Lung (tissue), 12 donors: Measurements from ENCODE around the gene CD22. TPM values are rescaled to one million over a fixed set of nuclear protein-coding genes. Genes with fewer than 3 reads are reported as not detected.

Experiments used
- ATAC-seq: fragments of 200-7000 bp; cut with Tn5 transposase; one replicate; pipeline ENCODE4 v1.9.1; 2020; ENCODE audit warnings: moderate number of reproducible peaks; ENCODE audit not compliant: insufficient read depth, low FRiP score
- DNase-seq, 3 donors: peaks; one replicate each; pipeline ENCODE4 v3.0.0-alpha.2; 2013 to 2017
- H3K27ac ChIP-seq, 2 donors: one replicate each; pipeline ENCODE4 v1.5.1; 2013; ENCODE audit warnings: mild to moderate bottlenecking in 2 of 2, moderate library complexity in 2 of 2, control low read depth in 1 of 2, inconsistent platforms in 1 of 2, low read depth in 1 of 2, low read length in 1 of 2
- H3K27me3 ChIP-seq, 3 donors: one replicate each; pipeline ENCODE4 v1.5.1; 2013; ENCODE audit warnings: low read length in 2 of 3; ENCODE audit not compliant: control insufficient read depth in 3 of 3, insufficient read depth in 3 of 3
- H3K36me3 ChIP-seq, 4 donors: one replicate each; pipeline ENCODE4 v1.5.1; 2013; ENCODE audit warnings: low read length in 4 of 4, mild to moderate bottlenecking in 1 of 4, moderate library complexity in 1 of 4; ENCODE audit not compliant: control insufficient read depth in 4 of 4, insufficient read depth in 4 of 4
- H3K4me1 ChIP-seq, 5 donors: one replicate each; pipeline ENCODE4 v1.5.1; 2013; ENCODE audit warnings: low read length in 5 of 5, mild to moderate bottlenecking in 2 of 5, moderate library complexity in 1 of 5; ENCODE audit not compliant: control insufficient read depth in 5 of 5, insufficient read depth in 5 of 5
- H3K4me3 ChIP-seq: one replicate; pipeline ENCODE4 v1.5.1; 2013; ENCODE audit warnings: mild to moderate bottlenecking, control low read depth, moderate library complexity
- H3K9ac ChIP-seq, 2 donors: one replicate each; pipeline ENCODE4 v1.5.1; 2013; ENCODE audit warnings: low read length in 2 of 2, control low read depth in 1 of 2; ENCODE audit not compliant: insufficient read depth in 1 of 2
- H3K9me3 ChIP-seq, 4 donors: one replicate each; pipeline ENCODE4 v1.5.1; 2013; ENCODE audit warnings: low read length in 3 of 4, mild to moderate bottlenecking in 1 of 4, moderate library complexity in 1 of 4; ENCODE audit not compliant: control insufficient read depth in 4 of 4, insufficient read depth in 3 of 4
- WGBS, 2 donors: extraction: QIAGEN DNeasy Blood & Tissue Kit; methylation state at CpG; one replicate each; pipeline ENCODE4 v1.1.7; 2013; 5-methylcytosine and 5-hydroxymethylcytosine counted together
- polyA plus RNA-seq, 2 donors: library from polyadenylated mRNA; stranded (reverse); fragments of 200-250 nt; gene quantifications; one replicate each; pipeline ENCODE4 v1.2.1, GENCODE V29; 2013
- total RNA-seq, 2 donors: library from RNA; depleted of rRNA in 1 of 2; stranded (reverse); fragments of >200 nt in 1 of 2; gene quantifications; one replicate each; pipeline ENCODE4 v1.2.1, GENCODE V29; 2014 to 2021
- TF ChIP-seq, protein P1 (sequence below): IDR thresholded peaks from 2 replicates; pipeline ENCODE4 v1.5.1; 2012; ENCODE audit warnings: mild to moderate bottlenecking; ENCODE audit errors: control extremely low read depth, extremely low read depth
- donor health status: control.
- donor health status: control.
- donor health status: Bipolar disorder and iron deficiency.
- donor health status: healthy.
- donor health status: DM: yes; HTN: yes; CAD: no.

CD22 gene
- total and polyA plus RNA-seq, 4 donors, result 4.7 to 53.8 (median 30.7) TPM

DNA sequence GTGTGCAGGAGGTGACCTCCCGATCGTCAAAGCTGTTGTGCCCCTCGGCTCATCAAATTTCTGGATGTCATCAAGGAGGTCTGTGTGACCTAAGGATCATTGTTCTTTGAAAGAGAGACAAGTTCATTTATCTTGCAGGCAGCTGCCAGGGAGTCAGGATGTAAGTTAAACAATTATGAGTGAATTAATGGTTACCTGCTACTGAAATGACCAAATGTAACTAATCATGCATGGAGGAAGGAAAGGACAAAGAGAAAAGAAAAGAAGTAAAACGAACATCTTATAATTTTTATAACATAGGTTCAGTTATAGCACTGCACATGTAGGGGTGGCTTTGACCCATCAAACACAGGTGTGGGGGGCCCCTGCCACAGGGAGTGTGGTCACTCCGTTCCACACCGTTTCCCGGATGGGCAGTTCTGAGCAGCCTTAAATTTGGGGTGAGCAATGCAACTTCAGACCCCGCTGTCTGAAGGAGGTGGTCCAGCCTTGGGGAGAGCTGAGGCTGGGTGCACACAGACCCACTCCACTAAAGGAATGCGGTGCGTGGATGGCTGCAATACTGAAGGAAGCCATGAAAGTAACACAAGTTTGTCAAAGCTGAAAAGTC is 5.3 kb downstream of the CD22 start:
- TF ChIP-seq, protein P1, sequence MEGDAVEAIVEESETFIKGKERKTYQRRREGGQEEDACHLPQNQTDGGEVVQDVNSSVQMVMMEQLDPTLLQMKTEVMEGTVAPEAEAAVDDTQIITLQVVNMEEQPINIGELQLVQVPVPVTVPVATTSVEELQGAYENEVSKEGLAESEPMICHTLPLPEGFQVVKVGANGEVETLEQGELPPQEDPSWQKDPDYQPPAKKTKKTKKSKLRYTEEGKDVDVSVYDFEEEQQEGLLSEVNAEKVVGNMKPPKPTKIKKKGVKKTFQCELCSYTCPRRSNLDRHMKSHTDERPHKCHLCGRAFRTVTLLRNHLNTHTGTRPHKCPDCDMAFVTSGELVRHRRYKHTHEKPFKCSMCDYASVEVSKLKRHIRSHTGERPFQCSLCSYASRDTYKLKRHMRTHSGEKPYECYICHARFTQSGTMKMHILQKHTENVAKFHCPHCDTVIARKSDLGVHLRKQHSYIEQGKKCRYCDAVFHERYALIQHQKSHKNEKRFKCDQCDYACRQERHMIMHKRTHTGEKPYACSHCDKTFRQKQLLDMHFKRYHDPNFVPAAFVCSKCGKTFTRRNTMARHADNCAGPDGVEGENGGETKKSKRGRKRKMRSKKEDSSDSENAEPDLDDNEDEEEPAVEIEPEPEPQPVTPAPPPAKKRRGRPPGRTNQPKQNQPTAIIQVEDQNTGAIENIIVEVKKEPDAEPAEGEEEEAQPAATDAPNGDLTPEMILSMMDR, result no peak
- no peaks in the 10 kb centered on the region for H3K9me3 ChIP-seq
- H3K4me1 ChIP-seq, result no peaks in the 10 kb centered on the region
- no peaks in the 10 kb centered on the region for H3K27me3 ChIP-seq
- peaks cover 0 to 2% (median 0%) of the 10 kb centered on the region in 4 donors for H3K36me3 ChIP-seq
- no peak overlapping the region for H3K4me3 ChIP-seq
- 77 to 92% methylated on average over 10 of the region's 10 CpGs for WGBS, 2 donors
- no peak overlapping the region for H3K27ac ChIP-seq
- no peak for ATAC-seq
- H3K9ac ChIP-seq, result no peak overlapping the region
- no peak for DNase-seq

DNA sequence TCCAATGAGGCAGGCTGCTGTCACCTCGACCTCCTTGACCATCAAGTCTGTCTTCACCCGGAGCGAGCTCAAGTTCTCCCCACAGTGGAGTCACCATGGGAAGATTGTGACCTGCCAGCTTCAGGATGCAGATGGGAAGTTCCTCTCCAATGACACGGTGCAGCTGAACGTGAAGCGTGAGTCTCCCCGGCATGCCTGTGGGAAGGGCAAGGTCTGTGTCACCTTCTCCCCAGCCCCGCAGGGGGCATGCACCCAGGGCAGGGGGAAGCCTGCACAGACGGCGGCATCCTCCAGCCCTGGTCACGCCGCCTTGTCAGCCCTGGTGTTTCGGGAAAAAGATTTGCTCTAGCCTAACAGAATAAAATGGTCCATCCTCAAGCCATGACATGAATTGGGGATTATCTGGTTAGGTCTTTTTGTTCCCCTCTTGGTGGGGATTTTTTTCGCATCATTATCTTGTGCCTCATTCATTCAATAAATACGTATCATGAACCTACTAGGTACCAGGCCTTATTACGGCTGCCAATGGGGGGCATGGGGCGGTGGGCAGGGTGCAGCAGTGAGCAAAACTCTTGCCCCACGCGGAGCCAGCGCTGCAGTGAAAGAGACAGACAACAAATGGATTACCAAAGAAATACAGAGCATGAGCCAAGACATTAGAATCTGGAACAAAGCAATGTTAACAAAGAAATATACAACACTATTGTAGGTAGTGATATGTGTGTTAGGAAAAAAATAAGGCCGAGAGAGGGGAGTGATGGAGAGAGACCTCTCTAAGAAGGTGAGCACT is 7.4 kb downstream of the CD22 start:
- ATAC-seq, result no peak
- no peaks in the 10 kb centered on the region for H3K9me3 ChIP-seq
- no peaks in the 10 kb centered on the region for H3K4me1 ChIP-seq

DNA sequence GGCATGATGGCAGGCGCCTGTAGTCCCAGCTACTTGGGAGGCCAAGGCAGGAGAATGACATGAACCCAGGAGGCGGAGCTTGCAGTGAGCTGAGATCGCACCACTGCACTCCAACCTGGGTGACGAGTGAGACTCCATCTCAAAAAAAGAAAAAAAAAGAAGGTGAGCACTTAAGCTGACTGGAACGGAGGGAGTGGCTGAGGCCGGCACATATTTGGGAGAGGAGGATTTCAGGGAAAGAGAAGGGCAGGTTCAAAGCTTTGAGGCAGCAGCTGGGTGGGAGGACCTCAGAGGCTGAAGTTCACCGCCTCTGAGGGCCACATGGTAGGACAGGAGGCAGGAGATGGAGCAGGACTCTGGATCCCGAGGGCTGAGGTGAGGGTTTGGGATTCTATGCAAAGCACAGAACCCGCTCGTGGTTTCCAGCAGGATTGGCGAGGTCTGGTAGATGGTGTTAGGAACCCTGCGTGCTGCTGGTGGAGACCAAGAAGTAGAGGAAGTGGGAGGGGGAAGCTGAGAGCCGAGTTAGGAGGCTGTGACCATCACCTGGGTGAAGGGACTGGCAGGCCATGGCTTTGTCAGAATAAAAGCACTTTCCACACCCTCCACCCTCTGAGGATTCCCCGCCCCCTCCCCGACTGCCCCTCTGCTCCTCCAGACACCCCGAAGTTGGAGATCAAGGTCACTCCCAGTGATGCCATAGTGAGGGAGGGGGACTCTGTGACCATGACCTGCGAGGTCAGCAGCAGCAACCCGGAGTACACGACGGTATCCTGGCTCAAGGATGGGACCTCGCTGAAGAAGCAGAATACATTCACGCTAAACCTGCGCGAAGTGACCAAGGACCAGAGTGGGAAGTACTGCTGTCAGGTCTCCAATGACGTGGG is 8.4 kb downstream of the CD22 start:
- Histone ChIP-seq H3K27ac (no peak overlapping the region), H3K36me3 (peaks cover 0 to 5% (median 0%) of the 10 kb centered on the region in 4 donors), H3K4me3 (no peak overlapping the region), H3K27me3 (no peaks in the 10 kb centered on the region), H3K9me3 (no peaks in the 10 kb centered on the region), H3K9ac (no peak overlapping the region), H3K4me1 (no peaks in the 10 kb centered on the region)
- DNase-seq (no peak), ATAC-seq (no peak)
- TF ChIP-seq, protein P1, result no peak
- 78 to 85% methylated on average over 25 of the region's 25 CpGs for WGBS, 2 donors

More for the DNA sequence above, 7.4 kb downstream of the CD22 start:
- no peak for DNase-seq
- H3K4me3 ChIP-seq, result no peak overlapping the region
- 88 to 90% methylated on average over 21 of the region's 21 CpGs for WGBS, 2 donors
- peaks cover 0 to 5% (median 0%) of the 10 kb centered on the region in 4 donors for H3K36me3 ChIP-seq
- no peak overlapping the region for H3K9ac ChIP-seq
- TF ChIP-seq, protein P1, result no peak
- H3K27ac ChIP-seq, result no peak overlapping the region
- H3K27me3 ChIP-seq, result no peaks in the 10 kb centered on the region
